Colonic mucosa (tissue), 4 donors: Measurements from ENCODE around the gene OR4C5. TPM values are rescaled to one million over a fixed set of nuclear protein-coding genes. Genes with fewer than 3 reads are reported as not detected.
"Not testable (repeated sequence)": the region's sequence is repeated elsewhere in the genome, so short reads cannot be mapped to it uniquely, and the experiment has no call there.

Source experiments
- DNase-seq: peaks from one replicate; pipeline ENCODE4 v3.0.0-alpha.2; 2020
- H3K27ac ChIP-seq: fragments of 200-600 bp; one replicate; pipeline ENCODE4 v1.8.0; 2021
- H3K27me3 ChIP-seq: fragments of 200-600 bp; one replicate; pipeline ENCODE4 v1.8.0; 2021
- H3K36me3 ChIP-seq: fragments of 200-600 bp; one replicate; pipeline ENCODE4 v1.8.0; 2021
- H3K4me1 ChIP-seq: fragments of 200-600 bp; one replicate; pipeline ENCODE4 v1.8.0; 2021; ENCODE audit warnings: mild to moderate bottlenecking
- H3K4me3 ChIP-seq: fragments of 200-600 bp; one replicate; pipeline ENCODE4 v1.8.0; 2021
- H3K9ac ChIP-seq, 2 donors: one replicate each; pipeline ENCODE4 v1.7.0; 2013; ENCODE audit warnings: control low read depth in 2 of 2, low read depth in 2 of 2, low read length in 2 of 2
- H3K9me3 ChIP-seq: fragments of 200-600 bp; one replicate; pipeline ENCODE4 v1.8.0; 2021
- intact Hi-C: fragments of 100-400 bp; cut with DNase I; formaldehyde crosslinking; loops from one replicate; pipeline ENCODE4 v1.14.1; 2022
- total RNA-seq, 2 donors: library from RNA; stranded (reverse); fragmentation: NEBNext Ultra II Directional in 1 of 2; extraction: Animal tissue kit (Norgen Biotek cat#: 25700) in 1 of 2; gene quantifications; one replicate each; pipeline ENCODE4 v1.2.1, GENCODE V29; 2021
- TF ChIP-seq, protein P1 (sequence below): fragments of 200-600 bp; IDR thresholded peaks from one replicate; pipeline ENCODE4 v1.8.0; 2022; ENCODE audit warnings: antibody characterized with exemption, mild to moderate bottlenecking
- donor health status: healthy.
- donor health status: DM: no; HTN: no; CAD: no.
- donor health status: DM: no; HTN: no; CAD: no.

Gene OR4C5
- not detected for total RNA-seq

DNA sequence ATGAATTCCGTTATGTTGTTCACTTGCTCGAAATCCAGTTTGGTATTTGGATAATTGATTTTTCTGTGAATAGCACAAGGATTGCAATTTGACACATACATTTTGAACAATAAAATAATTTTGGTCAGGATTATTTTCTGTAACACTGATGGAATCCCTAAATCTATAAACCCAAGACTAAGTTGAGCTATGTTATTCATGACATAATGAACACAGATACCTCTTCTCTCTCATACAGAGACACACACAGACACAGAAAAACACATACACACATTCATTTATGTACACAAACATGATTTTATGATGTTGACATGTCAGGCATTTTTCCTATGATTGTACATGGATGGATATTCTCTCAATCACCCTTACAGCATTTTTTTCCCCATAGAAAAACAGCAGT, at the start of gene OR4C5:
TSS of gene OR4C5 (minus strand) at position 101 of the 400 bp plus-strand sequence. CDS start at position 101, 0 bp downstream.
- Histone ChIP-seq H3K9ac (no peak within 1 kb of the TSS), H3K36me3 (no peaks in the 10 kb centered on the region), H3K4me3 (no peak within 1 kb of the TSS), H3K9me3 (no peaks in the 10 kb centered on the region), H3K27ac (no peak within 1 kb of the TSS), H3K4me1 (no peaks in the 10 kb centered on the region), H3K27me3 (no peaks in the 10 kb centered on the region)
- no peak for DNase-seq
- TF ChIP-seq, protein P1, sequence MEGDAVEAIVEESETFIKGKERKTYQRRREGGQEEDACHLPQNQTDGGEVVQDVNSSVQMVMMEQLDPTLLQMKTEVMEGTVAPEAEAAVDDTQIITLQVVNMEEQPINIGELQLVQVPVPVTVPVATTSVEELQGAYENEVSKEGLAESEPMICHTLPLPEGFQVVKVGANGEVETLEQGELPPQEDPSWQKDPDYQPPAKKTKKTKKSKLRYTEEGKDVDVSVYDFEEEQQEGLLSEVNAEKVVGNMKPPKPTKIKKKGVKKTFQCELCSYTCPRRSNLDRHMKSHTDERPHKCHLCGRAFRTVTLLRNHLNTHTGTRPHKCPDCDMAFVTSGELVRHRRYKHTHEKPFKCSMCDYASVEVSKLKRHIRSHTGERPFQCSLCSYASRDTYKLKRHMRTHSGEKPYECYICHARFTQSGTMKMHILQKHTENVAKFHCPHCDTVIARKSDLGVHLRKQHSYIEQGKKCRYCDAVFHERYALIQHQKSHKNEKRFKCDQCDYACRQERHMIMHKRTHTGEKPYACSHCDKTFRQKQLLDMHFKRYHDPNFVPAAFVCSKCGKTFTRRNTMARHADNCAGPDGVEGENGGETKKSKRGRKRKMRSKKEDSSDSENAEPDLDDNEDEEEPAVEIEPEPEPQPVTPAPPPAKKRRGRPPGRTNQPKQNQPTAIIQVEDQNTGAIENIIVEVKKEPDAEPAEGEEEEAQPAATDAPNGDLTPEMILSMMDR: no peak
- intact Hi-C loops: no loop called here

DNA sequence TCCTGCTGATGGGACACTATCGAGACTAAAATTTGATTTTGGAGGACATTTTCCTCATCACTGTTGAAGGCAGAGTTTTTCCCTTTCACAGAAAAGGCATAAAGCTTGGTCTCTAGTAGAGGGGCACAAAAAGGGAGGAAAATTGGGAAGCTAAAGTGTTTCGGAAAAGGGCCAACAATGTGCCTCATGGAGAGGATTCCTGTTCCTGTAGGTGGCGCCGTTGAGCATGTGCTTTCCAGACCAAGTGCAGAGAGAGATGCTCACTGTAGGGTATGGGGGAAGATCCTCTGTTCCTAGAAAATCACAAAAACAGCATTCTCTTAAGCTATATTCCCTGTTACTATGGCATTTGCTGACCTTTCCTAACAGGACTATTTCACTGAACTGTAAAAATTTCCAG, 18.4 kb upstream of the OR4C5 start:
- TF ChIP-seq, protein P1: no peak
- H3K9me3 ChIP-seq: no peaks in the 10 kb centered on the region
- no peak for DNase-seq
- H3K4me1 ChIP-seq: no peaks in the 10 kb centered on the region
- H3K4me3 ChIP-seq: no peak overlapping the region
- no peak overlapping the region for H3K27ac ChIP-seq
- no peak overlapping the region for H3K9ac ChIP-seq
- no peaks in the 10 kb centered on the region for H3K36me3 ChIP-seq
- H3K27me3 ChIP-seq: no peaks in the 10 kb centered on the region
- intact Hi-C loops: no loop called here

DNA sequence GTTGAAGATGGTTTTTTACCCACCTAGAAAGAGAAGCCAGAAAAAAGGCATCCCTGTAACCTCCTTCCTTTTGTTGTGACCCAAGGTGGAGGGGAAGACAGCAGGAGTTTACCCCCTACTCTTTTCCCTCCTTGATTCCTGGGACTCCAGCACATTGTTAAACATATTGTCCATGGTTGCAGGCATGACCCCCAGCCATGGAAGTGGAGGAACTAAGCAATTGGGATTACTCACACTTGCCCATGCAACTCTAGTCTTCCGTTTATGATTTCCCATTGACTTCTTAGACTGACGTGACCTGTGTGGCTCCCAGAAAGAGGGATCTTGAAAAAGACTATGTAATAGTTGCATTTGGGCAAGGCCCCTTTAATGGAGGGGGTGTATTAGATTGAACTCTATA, 17.9 kb upstream of the OR4C5 start:
- H3K36me3 ChIP-seq, H3K27ac ChIP-seq, DNase-seq, H3K4me1 ChIP-seq, H3K27me3 ChIP-seq, H3K4me3 ChIP-seq, H3K9me3 ChIP-seq, H3K9ac ChIP-seq, intact Hi-C loops: not testable (repeated sequence)

DNA sequence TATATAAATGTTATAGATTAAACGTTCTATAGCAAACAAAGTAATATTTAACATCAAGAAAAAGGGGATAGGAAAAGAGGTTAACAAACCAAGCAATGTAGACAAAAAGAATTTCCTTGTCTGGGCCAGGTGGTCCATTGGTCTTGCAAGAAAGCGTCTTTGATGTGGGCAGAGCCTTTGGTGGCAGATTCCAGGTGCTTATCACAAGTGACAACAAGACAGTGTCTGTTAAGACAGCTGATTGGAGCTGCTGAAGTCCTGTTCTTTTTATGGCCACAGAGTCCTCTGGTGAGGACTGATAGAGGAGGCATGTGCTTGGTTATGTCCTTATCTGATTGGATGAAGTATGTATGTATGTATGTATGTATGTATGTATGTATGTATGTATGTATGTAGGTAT, 5.0 kb downstream of the OR4C5 start:
- DNase-seq, H3K4me1 ChIP-seq, H3K27me3 ChIP-seq, H3K36me3 ChIP-seq, H3K4me3 ChIP-seq, H3K27ac ChIP-seq, H3K9me3 ChIP-seq, intact Hi-C loops, H3K9ac ChIP-seq: not testable (repeated sequence)

DNA sequence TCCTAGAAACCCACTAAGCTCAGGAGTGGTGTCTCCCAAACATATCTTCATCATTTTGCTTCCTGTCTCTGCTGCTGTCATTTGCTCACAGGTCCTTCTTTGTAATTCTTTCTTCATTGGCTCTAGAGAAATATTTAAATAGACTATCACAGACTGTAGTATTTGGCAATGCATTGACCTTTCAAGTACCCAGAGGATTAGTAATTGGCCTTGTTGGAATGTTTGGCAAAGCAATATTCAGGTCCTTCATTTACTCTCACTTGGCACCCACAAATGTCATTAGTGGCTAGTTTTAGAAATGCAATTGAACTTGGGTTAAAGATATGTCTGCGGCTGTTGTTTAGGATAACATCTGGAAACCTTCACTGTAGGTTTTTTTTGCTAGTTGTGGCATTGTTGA, 11.6 kb downstream of the OR4C5 start:
- no peak for DNase-seq
- intact Hi-C loops: loop anchor here (5.0 kb wide), 1 partner anchor 1673 kb away; no protein-coding TSS in a partner anchor
- Histone ChIP-seq H3K36me3 (no peaks in the 10 kb centered on the region), H3K27me3 (no peaks in the 10 kb centered on the region), H3K9me3 (no peaks in the 10 kb centered on the region), H3K4me3 (no peak overlapping the region), H3K4me1 (no peaks in the 10 kb centered on the region), H3K9ac (no peak overlapping the region), H3K27ac (no peak overlapping the region)
- TF ChIP-seq, protein P1: no peak

DNA sequence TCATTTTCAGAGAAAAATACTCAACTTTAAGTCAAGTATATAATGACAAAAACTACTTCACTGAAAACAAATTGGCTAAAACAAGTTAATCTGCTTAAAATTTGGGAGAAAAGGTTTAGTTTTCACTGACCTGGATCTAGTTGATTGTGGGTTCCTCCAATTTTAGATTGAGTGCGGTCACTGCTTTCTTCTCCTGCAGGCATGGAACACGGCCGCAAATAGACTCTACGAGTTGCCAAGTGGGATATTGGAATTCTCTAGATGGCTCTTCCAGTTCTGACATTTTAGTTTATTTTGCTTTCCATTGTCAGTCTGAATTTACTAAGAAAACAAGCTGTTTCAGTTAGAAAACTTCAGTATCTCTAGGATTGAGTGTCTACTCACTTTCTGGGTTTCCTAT, 12.3 kb downstream of the OR4C5 start:
- TF ChIP-seq, protein P1: no peak
- Histone ChIP-seq H3K27me3 (no peaks in the 10 kb centered on the region), H3K4me3 (no peak overlapping the region), H3K9me3 (no peaks in the 10 kb centered on the region), H3K9ac (no peak overlapping the region), H3K27ac (no peak overlapping the region), H3K4me1 (no peaks in the 10 kb centered on the region), H3K36me3 (no peaks in the 10 kb centered on the region)
- no peak for DNase-seq
- intact Hi-C loops: no loop called here

DNA sequence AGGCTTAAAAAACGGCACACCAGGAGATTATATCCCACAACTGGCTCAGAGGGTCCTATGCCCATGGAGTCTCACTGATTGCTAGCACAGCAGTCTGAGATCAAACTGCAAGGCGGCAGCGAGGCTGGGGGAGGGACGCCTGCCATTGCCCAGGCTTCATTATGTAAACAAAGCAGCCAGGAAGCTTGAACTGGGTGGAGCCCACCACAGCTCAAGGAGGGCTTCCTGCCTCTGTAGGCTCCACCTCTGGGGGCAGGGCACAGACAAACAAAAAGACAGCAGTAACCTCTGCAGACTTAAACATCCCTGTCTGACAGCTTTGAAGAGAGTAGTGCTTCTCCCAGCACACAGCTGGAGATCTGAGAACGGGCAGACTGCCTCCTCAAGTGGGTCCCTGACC, 20.0 kb downstream of the OR4C5 start:
- intact Hi-C loops, H3K27me3 ChIP-seq, H3K9ac ChIP-seq, H3K36me3 ChIP-seq, H3K27ac ChIP-seq, DNase-seq, H3K4me3 ChIP-seq, H3K9me3 ChIP-seq, H3K4me1 ChIP-seq: not testable (repeated sequence)

DNA sequence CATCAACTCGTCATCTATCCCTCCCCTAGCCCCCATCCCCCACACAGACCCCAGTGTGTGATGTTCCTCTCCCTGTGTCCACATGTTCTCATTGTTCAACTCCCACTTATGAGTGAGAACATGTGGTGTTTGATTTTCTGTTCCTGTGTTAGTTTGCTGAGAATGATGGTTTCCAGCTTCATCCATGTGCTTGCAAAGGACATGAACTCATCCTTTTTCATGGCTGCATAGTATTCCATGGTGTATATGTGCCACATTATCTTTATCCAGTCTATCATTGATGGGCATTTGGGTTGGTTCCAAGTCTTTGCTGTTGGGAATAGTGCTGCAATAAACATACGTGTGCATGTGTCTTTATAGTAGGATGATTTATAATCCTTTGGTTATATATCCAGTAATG, 23.8 kb downstream of the OR4C5 start:
- intact Hi-C loops, H3K4me1 ChIP-seq, H3K9me3 ChIP-seq, H3K9ac ChIP-seq, H3K27me3 ChIP-seq, H3K36me3 ChIP-seq, DNase-seq, H3K4me3 ChIP-seq, H3K27ac ChIP-seq: not testable (repeated sequence)
